Measurements from ENCODE around the gene TBC1D17. TPM values are rescaled to one million over a fixed set of nuclear protein-coding genes. Genes with fewer than 3 reads are reported as not detected.

TBC1D17 gene
- polyA plus RNA-seq, 1 donor (not counting 4 experiments of a cell fraction or from before 2014, with no cell fraction given), result 9.4 TPM

DNA sequence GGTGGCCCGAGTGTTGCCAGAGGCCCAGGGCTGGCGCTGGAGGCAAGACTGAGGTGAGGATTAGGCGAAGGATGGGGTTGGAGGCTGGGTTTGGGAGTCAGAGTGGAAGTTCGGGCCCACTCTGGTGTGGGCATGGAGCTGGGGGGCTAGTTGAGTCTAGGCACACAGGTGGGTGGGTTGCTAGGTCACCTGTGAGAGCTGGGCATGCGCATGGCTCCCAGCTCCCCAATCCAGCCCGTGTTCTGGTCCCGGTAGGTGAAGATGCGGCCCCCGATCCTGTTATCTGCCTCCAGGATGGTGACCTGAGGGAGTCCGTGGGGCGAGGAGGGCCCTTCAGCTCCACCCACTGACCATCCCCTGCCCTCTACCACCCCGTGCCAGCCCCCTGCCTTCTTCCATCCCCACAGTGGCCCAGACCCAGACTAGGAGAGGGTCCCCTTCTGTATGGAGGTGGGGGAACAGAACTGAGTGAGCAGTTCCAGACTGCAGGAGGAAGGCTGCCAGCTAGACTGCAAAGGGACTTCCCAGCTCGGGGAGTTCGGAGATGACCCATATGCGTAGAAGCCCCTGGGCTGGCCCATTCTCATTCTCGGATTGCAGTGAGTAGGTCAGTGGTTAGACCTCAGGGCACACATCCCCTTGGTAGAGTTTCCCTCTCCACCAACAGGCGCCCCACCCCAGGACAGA, 17.5 kb downstream of the TBC1D17 start:
- no peak overlapping the region for H2AFZ ChIP-seq (ENCODE audit: control insufficient read depth, low read length)
- H3K79me2 ChIP-seq (ENCODE audit: control insufficient read depth, insufficient read depth, low read length), result no peaks in the 10 kb centered on the region
- H3K36me3 ChIP-seq (ENCODE audit: control insufficient read depth in 2 of 2, extremely low read depth in 1 of 2, insufficient read depth in 2 of 2, low read length in 2 of 2), result no peaks in the 10 kb centered on the region
- H3K9me3 ChIP-seq (ENCODE audit: control insufficient read depth, low read depth, low read length), result no peaks in the 10 kb centered on the region
- H3K4me2 ChIP-seq (ENCODE audit: control insufficient read depth, extremely low read depth, insufficient read depth, low read depth, low read length), result no peak overlapping the region
- no peak overlapping the region for H3K27ac ChIP-seq (ENCODE audit: control insufficient read depth, insufficient read depth, low read length)
- H3K27me3 ChIP-seq (ENCODE audit: control insufficient read depth, extremely low read depth, insufficient read depth, low read length), result peaks cover 25% of the 10 kb centered on the region
- no peaks in the 10 kb centered on the region for H3K9me1 ChIP-seq (ENCODE audit: control insufficient read depth, extremely low read depth, insufficient read depth, low read length)
- DNase-seq (ENCODE audit: low read depth, low spot score), result no peak
- H3K9ac ChIP-seq (ENCODE audit: control insufficient read depth, extremely low read depth, insufficient read depth, low read length), result no peak overlapping the region
- peaks cover 6% of the 10 kb centered on the region for H3K4me1 ChIP-seq (ENCODE audit: control insufficient read depth, extremely low read depth, insufficient read depth, low read length)
- dilution Hi-C loops (cut with MboI; ENCODE audit: extremely low pct_ligation_motif_present, low sequenced_read_pairs), result no loop called here
- FAIRE-seq, result no peak
- no peaks in the 10 kb centered on the region for H4K20me1 ChIP-seq (ENCODE audit: control insufficient read depth, extremely low read depth, insufficient read depth, low read length)
- H3K4me3 ChIP-seq (ENCODE audit: control insufficient read depth in 2 of 3, extremely low read depth in 1 of 3, insufficient read depth in 2 of 3, low read depth in 1 of 3, low read length in 3 of 3), result no peak overlapping the region
- TF ChIP-seq, protein P1, sequence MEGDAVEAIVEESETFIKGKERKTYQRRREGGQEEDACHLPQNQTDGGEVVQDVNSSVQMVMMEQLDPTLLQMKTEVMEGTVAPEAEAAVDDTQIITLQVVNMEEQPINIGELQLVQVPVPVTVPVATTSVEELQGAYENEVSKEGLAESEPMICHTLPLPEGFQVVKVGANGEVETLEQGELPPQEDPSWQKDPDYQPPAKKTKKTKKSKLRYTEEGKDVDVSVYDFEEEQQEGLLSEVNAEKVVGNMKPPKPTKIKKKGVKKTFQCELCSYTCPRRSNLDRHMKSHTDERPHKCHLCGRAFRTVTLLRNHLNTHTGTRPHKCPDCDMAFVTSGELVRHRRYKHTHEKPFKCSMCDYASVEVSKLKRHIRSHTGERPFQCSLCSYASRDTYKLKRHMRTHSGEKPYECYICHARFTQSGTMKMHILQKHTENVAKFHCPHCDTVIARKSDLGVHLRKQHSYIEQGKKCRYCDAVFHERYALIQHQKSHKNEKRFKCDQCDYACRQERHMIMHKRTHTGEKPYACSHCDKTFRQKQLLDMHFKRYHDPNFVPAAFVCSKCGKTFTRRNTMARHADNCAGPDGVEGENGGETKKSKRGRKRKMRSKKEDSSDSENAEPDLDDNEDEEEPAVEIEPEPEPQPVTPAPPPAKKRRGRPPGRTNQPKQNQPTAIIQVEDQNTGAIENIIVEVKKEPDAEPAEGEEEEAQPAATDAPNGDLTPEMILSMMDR (optimal IDR thresholded peaks at IDR 0.05 in 1 of 3, IDR thresholded peaks at IDR 0.05 in 1 of 3, conservative IDR thresholded peaks at IDR 0.05 in 1 of 3; ENCODE audit: extremely low read depth in 1 of 3, insufficient read depth in 2 of 3, low read length in 3 of 3), result no peak
- no peak for TF ChIP-seq EZH2 (IDR thresholded peaks at IDR 0.05; ENCODE audit: low read length)

DNA sequence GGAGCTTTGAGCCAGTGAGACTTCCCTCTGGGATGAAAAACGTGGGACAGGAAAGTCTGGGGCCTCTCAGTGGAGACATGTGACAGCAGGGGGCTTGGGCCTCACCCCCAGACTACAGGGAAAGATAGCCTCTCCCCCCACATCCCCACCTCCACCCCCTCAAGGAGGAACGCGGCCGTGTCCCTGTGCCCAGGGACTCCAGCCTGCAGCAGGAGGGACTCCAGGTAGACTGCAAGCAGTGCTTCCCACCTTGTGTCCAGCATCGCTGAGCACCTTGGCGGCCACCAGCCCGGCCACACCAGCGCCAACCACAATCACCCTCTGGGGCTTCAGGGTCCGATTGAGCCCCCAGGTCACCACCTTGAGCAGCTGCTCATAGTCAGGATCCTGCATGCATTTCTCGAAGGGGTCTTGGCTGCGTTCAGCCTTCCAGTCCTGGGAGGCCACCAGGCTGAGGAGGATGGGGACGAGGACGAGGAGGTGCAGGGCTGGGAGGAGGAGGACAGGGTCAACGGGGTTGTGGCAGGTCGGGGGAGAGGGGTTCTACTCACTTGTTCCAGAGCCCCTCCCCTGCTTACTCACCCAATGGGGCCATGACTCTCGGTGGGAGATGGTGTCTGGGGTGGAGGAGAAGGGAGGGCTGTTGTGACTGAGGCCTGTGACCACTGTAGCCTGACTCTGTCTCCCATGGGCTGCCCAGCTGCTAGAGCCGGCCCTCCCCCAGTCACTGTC, 18.2 kb downstream of the TBC1D17 start:
- TF ChIP-seq, protein P1 (optimal IDR thresholded peaks at IDR 0.05 in 1 of 3, IDR thresholded peaks at IDR 0.05 in 1 of 3, conservative IDR thresholded peaks at IDR 0.05 in 1 of 3; ENCODE audit: extremely low read depth in 1 of 3, insufficient read depth in 2 of 3, low read length in 3 of 3), result no peak
- no peak for TF ChIP-seq EZH2 (IDR thresholded peaks at IDR 0.05; ENCODE audit: low read length)
- no peaks in the 10 kb centered on the region for H3K36me3 ChIP-seq (ENCODE audit: control insufficient read depth in 2 of 2, extremely low read depth in 1 of 2, insufficient read depth in 2 of 2, low read length in 2 of 2)
- H3K4me3 ChIP-seq (ENCODE audit: control insufficient read depth in 2 of 3, extremely low read depth in 1 of 3, insufficient read depth in 2 of 3, low read depth in 1 of 3, low read length in 3 of 3), result no peak overlapping the region
- no peak overlapping the region for H3K27ac ChIP-seq (ENCODE audit: control insufficient read depth, insufficient read depth, low read length)
- no peak overlapping the region for H2AFZ ChIP-seq (ENCODE audit: control insufficient read depth, low read length)
- dilution Hi-C loops (cut with MboI; ENCODE audit: extremely low pct_ligation_motif_present, low sequenced_read_pairs), result no loop called here
- H3K79me2 ChIP-seq (ENCODE audit: control insufficient read depth, insufficient read depth, low read length), result no peaks in the 10 kb centered on the region
- H3K9ac ChIP-seq (ENCODE audit: control insufficient read depth, extremely low read depth, insufficient read depth, low read length), result no peak overlapping the region
- H3K4me1 ChIP-seq (ENCODE audit: control insufficient read depth, extremely low read depth, insufficient read depth, low read length), result peaks cover 4% of the 10 kb centered on the region
- FAIRE-seq (no peak), DNase-seq (ENCODE audit: low read depth, low spot score) (no peak)
- H3K9me3 ChIP-seq (ENCODE audit: control insufficient read depth, low read depth, low read length), result no peaks in the 10 kb centered on the region
- H3K27me3 ChIP-seq (ENCODE audit: control insufficient read depth, extremely low read depth, insufficient read depth, low read length), result peaks cover 25% of the 10 kb centered on the region
- H3K4me2 ChIP-seq (ENCODE audit: control insufficient read depth, extremely low read depth, insufficient read depth, low read depth, low read length), result no peak overlapping the region
- no peaks in the 10 kb centered on the region for H3K9me1 ChIP-seq (ENCODE audit: control insufficient read depth, extremely low read depth, insufficient read depth, low read length)
- no peaks in the 10 kb centered on the region for H4K20me1 ChIP-seq (ENCODE audit: control insufficient read depth, extremely low read depth, insufficient read depth, low read length)
